ENCODE data around the gene CDK6.
A peak's percentile ranks its signal among the peaks of the same experiment; 100 is the strongest.
"Not testable (repeated sequence)": the region's sequence is repeated elsewhere in the genome, so short reads cannot be mapped to it uniquely, and the experiment has no call there.

CDK6 gene

GRCh38 chr7:92749327-92749755 is 87.0 kb downstream of the CDK6 start:
- no peak overlapping the region for H3K4me3 ChIP-seq (replicated peaks; ENCODE audit: low read depth, low read length)
- no peak for DNase-seq (ENCODE audit: low read depth)
- TF ChIP-seq, protein P1, sequence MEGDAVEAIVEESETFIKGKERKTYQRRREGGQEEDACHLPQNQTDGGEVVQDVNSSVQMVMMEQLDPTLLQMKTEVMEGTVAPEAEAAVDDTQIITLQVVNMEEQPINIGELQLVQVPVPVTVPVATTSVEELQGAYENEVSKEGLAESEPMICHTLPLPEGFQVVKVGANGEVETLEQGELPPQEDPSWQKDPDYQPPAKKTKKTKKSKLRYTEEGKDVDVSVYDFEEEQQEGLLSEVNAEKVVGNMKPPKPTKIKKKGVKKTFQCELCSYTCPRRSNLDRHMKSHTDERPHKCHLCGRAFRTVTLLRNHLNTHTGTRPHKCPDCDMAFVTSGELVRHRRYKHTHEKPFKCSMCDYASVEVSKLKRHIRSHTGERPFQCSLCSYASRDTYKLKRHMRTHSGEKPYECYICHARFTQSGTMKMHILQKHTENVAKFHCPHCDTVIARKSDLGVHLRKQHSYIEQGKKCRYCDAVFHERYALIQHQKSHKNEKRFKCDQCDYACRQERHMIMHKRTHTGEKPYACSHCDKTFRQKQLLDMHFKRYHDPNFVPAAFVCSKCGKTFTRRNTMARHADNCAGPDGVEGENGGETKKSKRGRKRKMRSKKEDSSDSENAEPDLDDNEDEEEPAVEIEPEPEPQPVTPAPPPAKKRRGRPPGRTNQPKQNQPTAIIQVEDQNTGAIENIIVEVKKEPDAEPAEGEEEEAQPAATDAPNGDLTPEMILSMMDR (IDR thresholded peaks at IDR 0.05; ENCODE audit: low read length, missing control alignments): no peak

- TF ChIP-seq, protein P1 (IDR thresholded peaks at IDR 0.05; ENCODE audit: low read length, missing control alignments): no peak
- DNase-seq (ENCODE audit: low read depth): no peak
- H3K4me3 ChIP-seq (replicated peaks; ENCODE audit: low read depth, low read length): no peak overlapping the region
Measured at GRCh38 chr7:92748495-92748894, 87.9 kb downstream of the CDK6 start.

GRCh38 chr7:92747041-92747835 is 89.1 kb downstream of the CDK6 start:
- no peak overlapping the region for H3K4me3 ChIP-seq (replicated peaks; ENCODE audit: low read depth, low read length)
- TF ChIP-seq, protein P1 (IDR thresholded peaks at IDR 0.05; ENCODE audit: low read length, missing control alignments): no peak
- DNase-seq (ENCODE audit: low read depth): no peak

GRCh38 chr7:92745241-92745640 is 91.1 kb downstream of the CDK6 start:
- DNase-seq (ENCODE audit: low read depth): no peak
- TF ChIP-seq, protein P1 (IDR thresholded peaks at IDR 0.05; ENCODE audit: low read length, missing control alignments): no peak
- H3K4me3 ChIP-seq (replicated peaks; ENCODE audit: low read depth, low read length): no peak overlapping the region

GRCh38 chr7:92744180-92744579 is 92.2 kb downstream of the CDK6 start:
- not testable (repeated sequence) for DNase-seq (ENCODE audit: low read depth); H3K4me3 ChIP-seq (replicated peaks; ENCODE audit: low read depth, low read length)

DNA sequence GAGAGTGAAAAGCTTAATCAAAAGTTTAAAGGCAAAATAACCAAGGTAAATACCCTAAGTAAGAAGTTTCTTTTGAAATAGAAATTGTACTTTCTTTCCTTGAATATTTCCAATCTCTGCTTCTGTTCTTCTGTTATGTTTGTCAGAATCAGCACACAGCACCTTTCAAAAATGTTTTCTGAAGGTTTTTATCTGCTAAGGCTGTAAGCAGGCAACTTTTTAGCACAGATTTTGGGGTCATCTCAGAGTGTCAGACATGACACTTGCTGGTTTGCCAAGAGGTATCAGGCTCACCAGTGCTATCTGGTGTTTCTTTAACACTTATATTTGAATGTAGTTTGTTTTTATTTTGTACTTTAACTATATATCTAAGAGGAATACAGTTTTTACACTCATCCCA is 94.2 kb downstream of the CDK6 start:
- TF ChIP-seq, protein P1 (IDR thresholded peaks at IDR 0.05; ENCODE audit: low read length, missing control alignments): no peak
- DNase-seq (ENCODE audit: low read depth): no peak
- no peak overlapping the region for H3K4me3 ChIP-seq (replicated peaks; ENCODE audit: low read depth, low read length)

GRCh38 chr7:92740700-92741126 is 95.7 kb downstream of the CDK6 start:
- H3K4me3 ChIP-seq (replicated peaks; ENCODE audit: low read depth, low read length): no peak overlapping the region
- TF ChIP-seq, protein P1 (IDR thresholded peaks at IDR 0.05; ENCODE audit: low read length, missing control alignments): no peak
- DNase-seq (ENCODE audit: low read depth): peak; percentile 73

Data from fibroblast of pulmonary artery (primary cell).